OCI-LY1 (cell line): ENCODE data around the gene ARID3A.

Source experiments
- H2AFZ ChIP-seq: fragments of 200-600 bp; sonication (generic), shearing (Covaris generic); 2 replicates; pipeline ENCODE4 v1.6.0; 2014; ENCODE audit warnings: antibody characterized with exemption, mild to moderate bottlenecking, low read length
- H3F3A ChIP-seq: fragments of 200-600 bp; sonication (generic), shearing (Covaris generic); 2 replicates; pipeline ENCODE4 v1.6.0; 2014; ENCODE audit warnings: mild to moderate bottlenecking, antibody characterized with exemption, low read length, moderate library complexity; ENCODE audit not compliant: insufficient read depth
- H3K27ac ChIP-seq: fragments of 200-600 bp; sonication (generic); 2 replicates; pipeline ENCODE4 v1.5.1; 2014; ENCODE audit warnings: low read length, mixed run types, mild to moderate bottlenecking, low read depth; ENCODE audit not compliant: poor library complexity, severe bottlenecking
- H3K27me3 ChIP-seq: fragments of 200-600 bp; sonication (generic); 2 replicates; pipeline ENCODE4 v1.6.0; 2014; ENCODE audit warnings: antibody characterized with exemption, mild to moderate bottlenecking, low read length, moderate library complexity; ENCODE audit not compliant: insufficient read depth
- H3K36me3 ChIP-seq: fragments of 200-600 bp; sonication (generic); 2 replicates; pipeline ENCODE4 v1.6.1; 2014; ENCODE audit warnings: mild to moderate bottlenecking, antibody characterized with exemption, low read length, moderate library complexity, mixed read lengths; ENCODE audit not compliant: insufficient read depth
- H3K4me1 ChIP-seq: fragments of 200-600 bp; sonication (generic); 2 replicates; pipeline ENCODE4 v1.5.1; 2014; ENCODE audit warnings: mild to moderate bottlenecking, low read length, moderate library complexity; ENCODE audit not compliant: insufficient read depth, severe bottlenecking
- H3K4me2 ChIP-seq: fragments of 200-600 bp; sonication (generic), shearing (Covaris generic); 2 replicates; pipeline ENCODE4 v1.6.1; 2014; ENCODE audit warnings: low read length
- H3K4me3 ChIP-seq: fragments of 200-600 bp; sonication (generic); 2 replicates; pipeline ENCODE4 v1.5.1; 2014; ENCODE audit warnings: low read length, low read depth, mild to moderate bottlenecking, mixed read lengths; ENCODE audit not compliant: poor library complexity, severe bottlenecking
- H3K79me2 ChIP-seq: fragments of 200-600 bp; shearing (Covaris generic); 2 replicates; pipeline ENCODE4 v1.6.1; 2016; ENCODE audit warnings: mixed run types, low read length, mixed read lengths; ENCODE audit not compliant: insufficient read depth
- H3K9ac ChIP-seq: fragments of 200-600 bp; sonication (generic), shearing (Covaris generic); 2 replicates; pipeline ENCODE4 v1.6.1; 2014; ENCODE audit warnings: mild to moderate bottlenecking, low read length, mixed read lengths
- H3K9me2 ChIP-seq: fragments of 200-600 bp; sonication (generic), shearing (Covaris generic); 2 replicates; pipeline ENCODE4 v1.6.1; 2014; ENCODE audit warnings: low read depth, mild to moderate bottlenecking, low read length, mixed read lengths
- H3K9me3 ChIP-seq: fragments of 200-600 bp; shearing (Covaris generic); 2 replicates; pipeline ENCODE4 v1.6.1; 2014; ENCODE audit warnings: low read length, mixed read lengths
- H4K20me1 ChIP-seq: fragments of 200-600 bp; sonication (generic), shearing (Covaris generic); 2 replicates; pipeline ENCODE4 v1.6.0; 2016; ENCODE audit warnings: mild to moderate bottlenecking, low read length; ENCODE audit not compliant: insufficient read depth
- EZH2 ChIP-seq: fragments of 200-600 bp; sonication (generic), shearing (Covaris generic); IDR thresholded peaks from 2 replicates; pipeline ENCODE4 v1.8.0; 2017; ENCODE audit warnings: borderline replicate concordance, mixed run types, mild to moderate bottlenecking, antibody characterized with exemption, low read length, moderate library complexity, mixed read lengths
- TF ChIP-seq, protein P1 (sequence below): fragments of 200-600 bp; sonication (generic), shearing (Covaris generic); IDR thresholded peaks from 2 replicates; pipeline ENCODE4 v1.5.1; 2017; ENCODE audit warnings: mild to moderate bottlenecking, antibody characterized with exemption, low read length, moderate library complexity, mixed read lengths

Gene ARID3A

DNA sequence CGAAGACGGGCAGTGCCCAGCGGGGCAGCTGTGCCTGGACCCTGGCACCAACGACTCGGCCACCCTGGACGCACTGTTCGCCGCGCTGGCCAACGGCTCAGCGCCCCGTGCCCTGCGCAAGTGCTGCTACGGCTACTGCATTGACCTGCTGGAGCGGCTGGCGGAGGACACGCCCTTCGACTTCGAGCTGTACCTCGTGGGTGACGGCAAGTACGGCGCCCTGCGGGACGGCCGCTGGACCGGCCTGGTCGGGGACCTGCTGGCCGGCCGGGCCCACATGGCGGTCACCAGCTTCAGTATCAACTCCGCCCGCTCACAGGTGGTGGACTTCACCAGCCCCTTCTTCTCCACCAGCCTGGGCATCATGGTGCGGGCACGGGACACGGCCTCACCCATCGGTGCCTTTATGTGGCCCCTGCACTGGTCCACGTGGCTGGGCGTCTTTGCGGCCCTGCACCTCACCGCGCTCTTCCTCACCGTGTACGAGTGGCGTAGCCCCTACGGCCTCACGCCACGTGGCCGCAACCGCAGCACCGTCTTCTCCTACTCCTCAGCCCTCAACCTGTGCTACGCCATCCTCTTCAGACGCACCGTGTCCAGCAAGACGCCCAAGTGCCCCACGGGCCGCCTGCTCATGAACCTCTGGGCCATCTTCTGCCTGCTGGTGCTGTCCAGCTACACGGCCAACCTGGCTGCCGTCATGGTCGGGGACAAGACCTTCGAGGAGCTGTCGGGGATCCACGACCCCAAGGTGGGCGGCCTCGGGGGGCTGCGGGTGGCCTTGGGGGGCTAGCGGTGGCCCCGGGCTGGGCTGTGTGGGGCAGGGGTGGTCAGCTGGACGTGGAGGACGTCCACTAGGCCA lies 79.2 kb downstream of the ARID3A start:
- Histone ChIP-seq H4K20me1 (no peaks in the 10 kb centered on the region), H3K27me3 (peaks cover 12% of the 10 kb centered on the region; the same call in 1 of the 2 replicates), H3K36me3 (peaks cover 14% of the 10 kb centered on the region), H3K4me3 (no peak overlapping the region), H3K4me1 (no peaks in the 10 kb centered on the region), H3K9me3 (no peaks in the 10 kb centered on the region), H2AFZ (no peak overlapping the region), H3K9me2 (no peaks in the 10 kb centered on the region), H3K9ac (no peak overlapping the region), H3K27ac (no peak overlapping the region), H3K4me2 (no peak overlapping the region), H3F3A (no peaks in the 10 kb centered on the region), H3K79me2 (no peaks in the 10 kb centered on the region)
- TF ChIP-seq, protein P1, sequence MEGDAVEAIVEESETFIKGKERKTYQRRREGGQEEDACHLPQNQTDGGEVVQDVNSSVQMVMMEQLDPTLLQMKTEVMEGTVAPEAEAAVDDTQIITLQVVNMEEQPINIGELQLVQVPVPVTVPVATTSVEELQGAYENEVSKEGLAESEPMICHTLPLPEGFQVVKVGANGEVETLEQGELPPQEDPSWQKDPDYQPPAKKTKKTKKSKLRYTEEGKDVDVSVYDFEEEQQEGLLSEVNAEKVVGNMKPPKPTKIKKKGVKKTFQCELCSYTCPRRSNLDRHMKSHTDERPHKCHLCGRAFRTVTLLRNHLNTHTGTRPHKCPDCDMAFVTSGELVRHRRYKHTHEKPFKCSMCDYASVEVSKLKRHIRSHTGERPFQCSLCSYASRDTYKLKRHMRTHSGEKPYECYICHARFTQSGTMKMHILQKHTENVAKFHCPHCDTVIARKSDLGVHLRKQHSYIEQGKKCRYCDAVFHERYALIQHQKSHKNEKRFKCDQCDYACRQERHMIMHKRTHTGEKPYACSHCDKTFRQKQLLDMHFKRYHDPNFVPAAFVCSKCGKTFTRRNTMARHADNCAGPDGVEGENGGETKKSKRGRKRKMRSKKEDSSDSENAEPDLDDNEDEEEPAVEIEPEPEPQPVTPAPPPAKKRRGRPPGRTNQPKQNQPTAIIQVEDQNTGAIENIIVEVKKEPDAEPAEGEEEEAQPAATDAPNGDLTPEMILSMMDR, result no peak
- no peak for TF ChIP-seq EZH2

GRCh38 chr19:1006711-1007398 lies 81.0 kb downstream of the ARID3A start:
- Histone ChIP-seq H2AFZ (no peak overlapping the region), H3K9me3 (no peaks in the 10 kb centered on the region), H3K9me2 (no peaks in the 10 kb centered on the region)

DNA sequence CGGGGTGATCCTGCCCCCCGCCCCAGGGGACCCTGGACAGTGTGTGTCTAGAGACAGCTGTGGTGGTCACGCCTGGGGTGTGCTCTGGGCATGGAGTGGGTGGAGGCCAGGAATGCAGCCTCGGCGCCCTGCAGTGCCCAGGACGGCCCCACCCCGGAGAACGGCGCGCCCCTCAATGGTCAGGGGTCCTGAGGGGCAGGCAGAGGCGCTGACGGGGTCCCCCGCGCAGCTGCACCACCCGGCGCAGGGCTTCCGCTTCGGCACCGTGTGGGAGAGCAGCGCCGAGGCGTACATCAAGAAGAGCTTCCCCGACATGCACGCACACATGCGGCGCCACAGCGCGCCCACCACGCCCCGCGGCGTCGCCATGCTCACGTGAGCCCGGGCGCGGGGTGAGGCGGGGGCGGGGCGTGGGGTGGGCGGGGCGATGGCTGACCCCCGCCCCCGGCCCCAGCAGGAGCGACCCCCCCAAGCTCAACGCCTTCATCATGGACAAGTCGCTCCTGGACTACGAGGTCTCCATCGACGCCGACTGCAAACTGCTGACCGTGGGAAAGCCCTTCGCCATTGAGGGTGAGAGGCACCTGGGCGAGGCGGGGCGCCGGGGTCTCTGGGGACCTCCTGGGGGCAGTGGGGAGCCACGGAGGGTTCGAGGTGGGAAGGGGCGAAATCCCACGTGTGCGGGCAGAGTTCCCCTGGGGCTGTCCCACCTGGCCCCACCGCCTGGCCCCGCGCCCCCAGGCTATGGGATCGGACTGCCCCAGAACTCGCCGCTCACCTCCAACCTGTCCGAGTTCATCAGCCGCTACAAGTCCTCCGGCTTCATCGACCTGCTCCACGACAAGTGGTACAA lies 81.8 kb downstream of the ARID3A start:
- no peaks in the 10 kb centered on the region for H3K4me1 ChIP-seq

More at GRCh38 chr19:1006711-1007398, 81.0 kb downstream of the ARID3A start:
- Histone ChIP-seq H3K36me3 (peaks cover 32% of the 10 kb centered on the region), H3K4me3 (no peak overlapping the region), H3K9ac (no peak overlapping the region), H3K4me1 (no peaks in the 10 kb centered on the region), H3K79me2 (no peaks in the 10 kb centered on the region), H3K27ac (no peak overlapping the region), H4K20me1 (no peaks in the 10 kb centered on the region), H3K27me3 (peaks cover 12% of the 10 kb centered on the region; the same call in 1 of the 2 replicates), H3F3A (no peaks in the 10 kb centered on the region), H3K4me2 (no peak overlapping the region)
- TF ChIP-seq, protein P1, result no peak
- TF ChIP-seq EZH2, result no peak

More for the DNA sequence above, 81.8 kb downstream of the ARID3A start:
- Histone ChIP-seq H3K27me3 (peaks cover 12% of the 10 kb centered on the region; the same call in 1 of the 2 replicates), H3K27ac (no peak overlapping the region), H3K4me3 (no peak overlapping the region), H3K79me2 (no peaks in the 10 kb centered on the region), H3F3A (no peaks in the 10 kb centered on the region), H3K9me3 (no peaks in the 10 kb centered on the region), H4K20me1 (no peaks in the 10 kb centered on the region), H3K4me2 (no peak overlapping the region), H3K36me3 (peaks cover 40% of the 10 kb centered on the region), H3K9ac (no peak overlapping the region), H2AFZ (no peak overlapping the region), H3K9me2 (no peaks in the 10 kb centered on the region)
- TF ChIP-seq, protein P1, result no peak
- no peak for TF ChIP-seq EZH2
